GM12801 (cell line): ENCODE data around the gene ABCA1.

Experiments used
- TF ChIP-seq, protein P1 (sequence below): IDR thresholded peaks from one replicate; pipeline ENCODE4 v1.5.1; 2011; ENCODE audit warnings: control low read depth; ENCODE audit not compliant: insufficient read length; ENCODE audit errors: extremely low read depth

The ABCA1 gene

DNA sequence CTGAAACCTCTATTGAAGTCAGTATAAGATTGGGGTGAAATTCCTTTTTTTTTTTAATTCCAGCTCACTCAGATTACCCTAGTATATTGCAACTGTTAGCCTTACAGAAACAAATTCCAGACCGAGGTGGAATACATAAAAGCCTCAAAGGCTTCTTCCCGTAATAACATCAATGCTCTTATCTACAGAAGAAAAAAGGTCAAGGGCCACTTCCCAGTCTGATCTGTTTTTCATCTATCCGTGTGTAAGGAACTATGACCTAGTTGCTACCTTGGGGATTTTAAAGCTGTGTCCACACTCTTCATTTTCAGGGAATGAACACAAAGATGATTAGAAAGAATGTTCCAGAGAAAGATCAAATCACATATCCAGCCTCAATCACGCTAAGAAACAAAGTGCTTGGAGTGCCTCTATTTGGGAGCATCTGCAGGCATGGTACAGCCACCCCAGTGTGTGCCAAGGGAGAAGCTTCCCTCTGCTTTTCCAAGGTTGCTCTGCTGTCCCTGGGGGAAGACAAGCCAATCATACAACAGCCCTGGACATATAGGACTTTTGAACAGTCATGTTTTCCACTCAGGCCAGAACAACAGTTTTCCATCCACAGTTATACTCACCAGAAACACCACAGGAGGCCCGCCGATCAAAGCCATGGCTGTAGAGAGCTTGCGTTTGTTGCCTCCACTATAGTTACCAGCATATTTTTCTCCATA, 140.5 kb downstream of the ABCA1 start:
- TF ChIP-seq, protein P1, sequence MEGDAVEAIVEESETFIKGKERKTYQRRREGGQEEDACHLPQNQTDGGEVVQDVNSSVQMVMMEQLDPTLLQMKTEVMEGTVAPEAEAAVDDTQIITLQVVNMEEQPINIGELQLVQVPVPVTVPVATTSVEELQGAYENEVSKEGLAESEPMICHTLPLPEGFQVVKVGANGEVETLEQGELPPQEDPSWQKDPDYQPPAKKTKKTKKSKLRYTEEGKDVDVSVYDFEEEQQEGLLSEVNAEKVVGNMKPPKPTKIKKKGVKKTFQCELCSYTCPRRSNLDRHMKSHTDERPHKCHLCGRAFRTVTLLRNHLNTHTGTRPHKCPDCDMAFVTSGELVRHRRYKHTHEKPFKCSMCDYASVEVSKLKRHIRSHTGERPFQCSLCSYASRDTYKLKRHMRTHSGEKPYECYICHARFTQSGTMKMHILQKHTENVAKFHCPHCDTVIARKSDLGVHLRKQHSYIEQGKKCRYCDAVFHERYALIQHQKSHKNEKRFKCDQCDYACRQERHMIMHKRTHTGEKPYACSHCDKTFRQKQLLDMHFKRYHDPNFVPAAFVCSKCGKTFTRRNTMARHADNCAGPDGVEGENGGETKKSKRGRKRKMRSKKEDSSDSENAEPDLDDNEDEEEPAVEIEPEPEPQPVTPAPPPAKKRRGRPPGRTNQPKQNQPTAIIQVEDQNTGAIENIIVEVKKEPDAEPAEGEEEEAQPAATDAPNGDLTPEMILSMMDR, result no peak

DNA sequence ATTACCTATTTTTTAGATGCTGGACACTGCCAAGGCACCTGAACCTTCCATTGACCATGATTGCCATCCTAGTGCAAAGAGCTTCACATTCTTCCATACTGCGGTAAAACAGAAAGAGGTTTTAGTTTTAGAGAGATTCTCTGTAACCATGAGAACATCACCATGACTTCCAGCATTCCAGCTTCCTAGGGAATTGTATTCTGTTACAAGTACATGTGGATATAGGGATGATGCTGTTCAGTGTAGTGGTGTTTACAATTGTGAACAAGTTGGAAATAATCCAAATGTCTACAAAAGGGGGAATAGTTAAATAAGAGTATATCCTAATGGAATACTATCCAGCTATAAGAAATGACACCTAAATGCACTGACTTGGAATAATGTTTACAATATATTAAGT, 141.7 kb downstream of the ABCA1 start:
- TF ChIP-seq, protein P1, result no peak

DNA sequence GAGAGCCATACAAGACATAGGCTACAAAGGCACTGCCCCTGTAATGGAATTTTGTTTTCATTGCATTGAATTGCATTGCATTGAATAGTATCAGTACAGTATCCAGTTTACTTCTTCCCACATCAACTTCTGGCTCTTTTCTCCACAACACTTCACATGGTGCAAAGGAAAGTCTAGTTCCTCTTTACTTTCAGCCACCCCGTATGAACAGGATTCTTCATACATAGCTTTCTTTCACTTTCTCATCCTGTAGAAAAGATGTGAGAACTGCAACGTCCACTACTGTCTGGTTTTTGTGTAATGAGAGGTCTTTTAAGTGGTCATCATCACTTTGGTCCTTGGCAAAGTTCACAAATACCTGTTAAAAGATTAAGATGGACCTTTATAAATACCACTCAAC, 143.9 kb downstream of the ABCA1 start:
- TF ChIP-seq, protein P1, result no peak

DNA sequence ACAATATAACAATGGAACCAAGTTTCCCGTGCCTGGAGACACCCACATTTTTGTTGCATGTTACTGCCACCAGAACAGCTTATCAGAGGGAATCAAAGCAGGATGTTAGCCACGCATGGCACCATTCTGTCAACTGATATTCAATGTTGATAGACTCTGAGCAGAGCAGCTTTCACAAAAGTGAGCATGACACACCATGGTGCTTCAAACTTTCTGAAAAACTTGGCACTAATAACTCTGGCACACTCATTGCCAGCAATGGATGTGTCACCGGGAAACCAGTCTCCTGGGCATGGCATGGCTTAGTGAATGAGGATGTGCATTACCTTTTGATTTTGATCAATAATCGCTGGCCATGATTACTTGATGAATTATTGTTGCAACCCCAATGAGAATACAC, 144.4 kb downstream of the ABCA1 start:
- TF ChIP-seq, protein P1, result no peak

DNA sequence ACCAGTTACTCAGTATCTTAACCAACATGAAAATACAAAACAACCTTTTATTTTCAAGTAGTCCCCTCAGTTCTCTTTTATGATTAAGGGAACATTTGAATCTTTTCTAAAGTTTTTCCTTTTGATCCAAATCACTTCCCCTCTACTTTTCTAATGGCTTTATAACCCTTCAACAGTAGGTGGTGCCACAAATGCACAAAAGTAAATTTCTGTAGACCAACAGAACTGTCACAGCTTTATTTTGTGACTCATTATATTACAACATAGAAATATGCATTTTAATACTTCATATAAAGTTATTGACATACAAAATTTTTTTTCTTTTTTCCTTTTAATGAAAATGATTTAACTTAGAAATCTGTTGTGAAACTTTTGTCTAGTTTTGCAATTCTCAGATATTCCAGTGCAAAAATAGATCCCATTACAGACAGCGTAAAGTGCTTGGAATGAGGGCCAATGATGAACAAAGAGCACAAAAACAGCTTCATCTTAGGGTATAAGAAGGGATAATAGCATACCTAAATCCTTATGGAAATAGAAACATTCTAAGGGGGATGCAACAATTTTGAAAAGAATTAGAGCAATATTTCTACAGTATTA, 147.1 kb downstream of the ABCA1 start:
- TF ChIP-seq, protein P1, result no peak

DNA sequence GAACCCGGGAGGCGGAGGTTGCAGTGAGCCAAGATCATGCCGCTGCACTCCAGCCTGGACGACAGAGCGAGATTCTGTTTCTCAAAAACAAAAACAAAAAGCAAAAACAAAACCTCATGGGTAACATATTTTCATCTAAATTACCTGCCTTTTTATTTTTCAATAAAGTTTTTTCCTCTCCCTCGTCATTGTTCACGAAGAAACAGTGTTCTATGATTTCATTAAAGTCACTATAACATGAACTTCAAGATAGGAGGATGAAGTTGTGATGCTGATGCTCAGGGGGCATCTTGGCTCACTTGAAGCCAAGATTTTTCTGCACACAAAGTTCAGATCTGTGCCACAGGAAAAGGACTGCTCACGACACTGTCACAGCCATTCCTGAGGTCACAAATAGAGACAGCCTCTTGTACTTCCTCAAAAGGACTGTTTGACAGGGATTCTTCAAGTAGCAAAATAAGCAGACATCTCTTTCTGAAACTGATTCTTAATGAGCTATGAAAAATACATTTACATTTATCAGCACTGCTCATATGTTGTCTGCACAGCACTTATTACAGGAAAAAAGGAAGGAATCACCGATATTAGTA, 147.9 kb downstream of the ABCA1 start:
- TF ChIP-seq, protein P1, result no peak

DNA sequence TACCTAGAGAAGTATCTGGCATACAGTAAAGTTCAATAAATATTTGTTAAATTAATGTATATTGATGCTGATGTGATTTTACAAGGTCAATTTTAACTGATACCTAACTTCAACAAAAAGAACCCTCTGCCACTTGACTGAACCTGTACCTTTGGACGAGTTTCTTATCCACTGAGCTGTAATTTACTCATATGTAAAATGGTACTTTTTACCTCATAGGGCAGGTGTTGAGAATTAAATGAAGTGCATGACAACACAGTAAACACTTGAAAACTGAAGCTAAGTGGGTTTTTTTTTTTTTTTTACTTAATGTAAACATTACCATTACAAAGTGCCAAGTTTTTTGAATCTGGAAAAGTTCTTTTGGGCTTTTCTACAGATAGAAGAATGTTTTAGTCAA, 148.6 kb downstream of the ABCA1 start:
- TF ChIP-seq, protein P1, result no peak
